Keratinocyte (primary cell): Measurements from ENCODE around the gene BCL2L11. TPM values are rescaled to one million over a fixed set of nuclear protein-coding genes. Genes with fewer than 3 reads are reported as not detected.

Source experiments
- DNase-seq: peaks from one replicate; pipeline ENCODE4 v3.0.0-alpha.2; 2011; ENCODE audit warnings: low read depth, missing footprints, low spot score
- FAIRE-seq: peaks from 2 replicates; lab custom pipeline; 2011; peaks lifted over from hg19 to GRCh38; lab: Jason Lieb, UNC
- H2AFZ ChIP-seq: 2 replicates; pipeline ENCODE4 v1.6.0; 2012; ENCODE audit warnings: low read length, control low read depth, inconsistent platforms; ENCODE audit not compliant: control insufficient read depth
- H3K27ac ChIP-seq: 2 replicates; pipeline ENCODE4 v1.5.1; 2011; ENCODE audit warnings: low read length; ENCODE audit not compliant: control insufficient read depth, insufficient read depth
- H3K27me3 ChIP-seq: 3 replicates; pipeline ENCODE4 v1.6.0; 2011; ENCODE audit warnings: low read length; ENCODE audit not compliant: control insufficient read depth, insufficient read depth; ENCODE audit errors: extremely low read depth
- H3K36me3 ChIP-seq, 2 experiments: 2 replicates in 1 of 2; 3 replicates in 1 of 2; pipeline ENCODE4 v1.5.1; 2011; ENCODE audit warnings: low read length in 2 of 2, mild to moderate bottlenecking in 1 of 2; ENCODE audit not compliant: control insufficient read depth in 2 of 2, insufficient read depth in 2 of 2; ENCODE audit errors: extremely low read depth in 1 of 2
- H3K4me1 ChIP-seq: 3 replicates; pipeline ENCODE4 v1.5.1; 2011; ENCODE audit warnings: low read length; ENCODE audit not compliant: control insufficient read depth, insufficient read depth; ENCODE audit errors: extremely low read depth
- H3K4me2 ChIP-seq: 3 replicates; pipeline ENCODE4 v1.6.0; 2011; ENCODE audit warnings: low read depth, low read length; ENCODE audit not compliant: control insufficient read depth, insufficient read depth; ENCODE audit errors: extremely low read depth
- H3K4me3 ChIP-seq, 3 experiments: fragments of 200-600 bp in 1 of 3; sonication (generic) in 1 of 3; 2 replicates in 2 of 3; 3 replicates in 1 of 3; pipeline ENCODE4 v1.5.1; 2011 to 2016; ENCODE audit warnings: low read length in 3 of 3, mild to moderate bottlenecking in 3 of 3, control low read depth in 2 of 3, inconsistent platforms in 1 of 3, low read depth in 1 of 3, mixed read lengths in 1 of 3, mixed run types in 1 of 3, moderate library complexity in 1 of 3; ENCODE audit not compliant: control insufficient read depth in 2 of 3, insufficient read depth in 2 of 3; ENCODE audit errors: extremely low read depth in 1 of 3
- H3K79me2 ChIP-seq: 2 replicates; pipeline ENCODE4 v1.6.0; 2012; ENCODE audit warnings: low read length; ENCODE audit not compliant: control insufficient read depth, insufficient read depth
- H3K9ac ChIP-seq: 3 replicates; pipeline ENCODE4 v1.6.0; 2011; ENCODE audit warnings: low read length; ENCODE audit not compliant: control insufficient read depth, insufficient read depth; ENCODE audit errors: extremely low read depth
- H3K9me1 ChIP-seq: 3 replicates; pipeline ENCODE4 v1.6.0; 2011; ENCODE audit warnings: low read length; ENCODE audit not compliant: control insufficient read depth, insufficient read depth; ENCODE audit errors: extremely low read depth
- H3K9me3 ChIP-seq: 2 replicates; pipeline ENCODE4 v1.5.1; 2012; ENCODE audit warnings: low read depth, low read length; ENCODE audit not compliant: control insufficient read depth
- H4K20me1 ChIP-seq: 3 replicates; pipeline ENCODE4 v1.6.0; 2011; ENCODE audit warnings: low read length; ENCODE audit not compliant: control insufficient read depth, insufficient read depth; ENCODE audit errors: extremely low read depth
- EZH2 ChIP-seq: IDR thresholded peaks from one replicate; pipeline ENCODE4 v1.6.1; 2012; ENCODE audit warnings: inconsistent platforms, mild to moderate bottlenecking, low read length, moderate library complexity
- dilution Hi-C: fragments of 300-500 bp; cut with MboI; formaldehyde crosslinking; loops from one replicate; pipeline ENCODE4 v1.7.0; 2020; ENCODE audit warnings: low sequenced_read_pairs; ENCODE audit not compliant: extremely low pct_ligation_motif_present
- polyA plus RNA-seq, 5 experiments: library from polyadenylated mRNA; depleted of rRNA in 3 of 5; stranded (reverse) in 3 of 5; stranded (forward) in 1 of 5; unstranded in 1 of 5; fragments of >200 nt; gene quantifications; 1 replicate in 1 of 5; 2 replicates in 3 of 5; 3 replicates in 1 of 5; pipeline versions ENCODE4 v1.2.1 to v1.2.3, GENCODE V29; 2011 to 2012; ENCODE audit warnings: missing spikeins in 2 of 5, low read depth in 1 of 5, low replicate concordance in 1 of 5
- TF ChIP-seq, protein P1 (sequence below), 3 experiments: IDR thresholded peaks in 1 of 3; conservative IDR thresholded peaks in 1 of 3; optimal IDR thresholded peaks in 1 of 3; 2 replicates in 2 of 3; 3 replicates in 1 of 3; pipeline versions ENCODE3 to v1.5.1; 2011; ENCODE audit warnings: low read length in 3 of 3, mild to moderate bottlenecking in 3 of 3, moderate library complexity in 2 of 3, control low read depth in 1 of 3, inconsistent platforms in 1 of 3; ENCODE audit not compliant: insufficient read depth in 2 of 3; ENCODE audit errors: extremely low read depth in 1 of 3

The BCL2L11 gene
- polyA plus RNA-seq, 1 donor (not counting 4 experiments of a cell fraction or from before 2014, with no cell fraction given), result 1.9 TPM

DNA sequence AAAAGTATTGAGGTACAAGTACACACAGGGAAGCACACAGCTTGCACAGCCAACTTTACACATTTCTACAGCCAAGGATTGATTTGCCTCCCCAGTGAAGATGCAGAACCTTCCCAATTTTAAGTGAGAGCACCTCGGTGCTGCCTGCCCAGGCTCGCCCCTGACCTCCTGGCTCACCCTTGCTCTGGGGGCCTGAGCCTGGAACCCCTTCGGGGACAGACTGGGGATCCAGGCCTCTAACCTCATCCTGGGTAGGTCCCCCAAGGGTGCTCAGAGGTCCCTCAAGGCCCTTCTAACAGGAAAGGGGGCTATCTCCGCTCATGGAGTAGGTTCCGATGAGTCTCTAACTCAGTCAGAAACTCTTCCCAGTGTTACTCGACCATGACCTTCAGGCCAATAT, 53.1 kb downstream of the BCL2L11 start:
- DNase-seq (no peak), FAIRE-seq (no peak)
- Histone ChIP-seq H3K4me1 (peaks cover 7% of the 10 kb centered on the region), H3K79me2 (no peaks in the 10 kb centered on the region), H3K4me3 (no peak overlapping the region), H4K20me1 (no peaks in the 10 kb centered on the region), H3K9ac (no peak overlapping the region), H3K36me3 (no peaks in the 10 kb centered on the region), H2AFZ (no peak overlapping the region), H3K27me3 (no peaks in the 10 kb centered on the region), H3K9me1 (no peaks in the 10 kb centered on the region), H3K27ac (no peak overlapping the region), H3K4me2 (no peak overlapping the region), H3K9me3 (no peaks in the 10 kb centered on the region)
- TF ChIP-seq, protein P1, sequence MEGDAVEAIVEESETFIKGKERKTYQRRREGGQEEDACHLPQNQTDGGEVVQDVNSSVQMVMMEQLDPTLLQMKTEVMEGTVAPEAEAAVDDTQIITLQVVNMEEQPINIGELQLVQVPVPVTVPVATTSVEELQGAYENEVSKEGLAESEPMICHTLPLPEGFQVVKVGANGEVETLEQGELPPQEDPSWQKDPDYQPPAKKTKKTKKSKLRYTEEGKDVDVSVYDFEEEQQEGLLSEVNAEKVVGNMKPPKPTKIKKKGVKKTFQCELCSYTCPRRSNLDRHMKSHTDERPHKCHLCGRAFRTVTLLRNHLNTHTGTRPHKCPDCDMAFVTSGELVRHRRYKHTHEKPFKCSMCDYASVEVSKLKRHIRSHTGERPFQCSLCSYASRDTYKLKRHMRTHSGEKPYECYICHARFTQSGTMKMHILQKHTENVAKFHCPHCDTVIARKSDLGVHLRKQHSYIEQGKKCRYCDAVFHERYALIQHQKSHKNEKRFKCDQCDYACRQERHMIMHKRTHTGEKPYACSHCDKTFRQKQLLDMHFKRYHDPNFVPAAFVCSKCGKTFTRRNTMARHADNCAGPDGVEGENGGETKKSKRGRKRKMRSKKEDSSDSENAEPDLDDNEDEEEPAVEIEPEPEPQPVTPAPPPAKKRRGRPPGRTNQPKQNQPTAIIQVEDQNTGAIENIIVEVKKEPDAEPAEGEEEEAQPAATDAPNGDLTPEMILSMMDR (optimal IDR thresholded peaks at IDR 0.05 in 1 of 3, IDR thresholded peaks at IDR 0.05 in 1 of 3, conservative IDR thresholded peaks at IDR 0.05 in 1 of 3; ENCODE audit: extremely low read depth in 1 of 3, insufficient read depth in 2 of 3, low read length in 3 of 3), result no peak
- TF ChIP-seq EZH2, result no peak
- dilution Hi-C loops, result no loop called here

DNA sequence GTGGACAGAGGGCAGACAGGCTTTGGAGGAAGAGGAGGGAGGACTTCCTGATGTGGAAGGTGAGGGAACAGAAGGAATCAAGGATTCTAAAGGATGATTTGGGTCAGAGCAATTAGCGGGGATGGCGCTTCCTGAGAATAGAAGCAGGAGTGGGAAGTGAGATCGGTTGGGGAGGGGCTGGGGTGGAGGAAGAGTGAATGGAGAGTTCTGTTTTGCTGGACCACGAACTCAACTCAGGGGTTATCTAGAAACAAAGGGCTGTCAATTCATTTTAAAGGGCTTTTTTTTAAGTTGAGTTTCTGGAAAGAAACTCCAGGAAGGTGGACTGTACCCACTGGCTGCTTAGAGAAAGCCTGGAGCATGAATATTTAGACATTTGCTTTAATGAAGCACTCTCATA, 54.9 kb downstream of the BCL2L11 start:
- no peaks in the 10 kb centered on the region for H4K20me1 ChIP-seq
- no peak for DNase-seq
- H3K27me3 ChIP-seq, result no peaks in the 10 kb centered on the region
- no peak overlapping the region for H3K9ac ChIP-seq
- no peak overlapping the region for H3K4me3 ChIP-seq
- H3K4me1 ChIP-seq, result peaks cover 7% of the 10 kb centered on the region
- no peaks in the 10 kb centered on the region for H3K79me2 ChIP-seq
- no peaks in the 10 kb centered on the region for H3K9me1 ChIP-seq
- TF ChIP-seq, protein P1 (optimal IDR thresholded peaks at IDR 0.05 in 1 of 3, IDR thresholded peaks at IDR 0.05 in 1 of 3, conservative IDR thresholded peaks at IDR 0.05 in 1 of 3; ENCODE audit: extremely low read depth in 1 of 3, insufficient read depth in 2 of 3, low read length in 3 of 3), result no peak
- TF ChIP-seq EZH2, result no peak
- no peak overlapping the region for H3K27ac ChIP-seq
- no peak overlapping the region for H3K4me2 ChIP-seq
- H3K36me3 ChIP-seq, result no peaks in the 10 kb centered on the region
- no peak overlapping the region for H2AFZ ChIP-seq
- dilution Hi-C loops, result no loop called here
- H3K9me3 ChIP-seq, result no peaks in the 10 kb centered on the region
- no peak for FAIRE-seq
